ENCODE data around the gene SOX9. TPM values are rescaled to one million over a fixed set of nuclear protein-coding genes. Genes with fewer than 3 reads are reported as not detected.

The SOX9 gene
- polyA plus RNA-seq, 1 donor, result 48.0 TPM

GRCh38 chr17:72158895-72159885, 38.4 kb downstream of the SOX9 start:
- Histone ChIP-seq H3K27ac (ENCODE audit: low read length) (no peak overlapping the region), H3K27me3 (ENCODE audit: control insufficient read depth, insufficient read depth, low read length) (no peaks in the 10 kb centered on the region), H3K36me3 (ENCODE audit: control insufficient read depth, insufficient read depth, low read length) (no peaks in the 10 kb centered on the region), H3K9me3 (ENCODE audit: control insufficient read depth, low read depth, low read length) (no peaks in the 10 kb centered on the region), H3K4me1 (ENCODE audit: control insufficient read depth, insufficient read depth, low read length) (no peaks in the 10 kb centered on the region), H3K4me3 (ENCODE audit: low read length) (no peak overlapping the region)
- DNase-seq, result no peak
- no CpG with 5 or more reads among the region's 15 CpGs for WGBS (ENCODE audit: insufficient coverage, low lambda C conversion rate)

GRCh38 chr17:72162569-72162968, 41.7 kb downstream of the SOX9 start:
- WGBS (ENCODE audit: insufficient coverage, low lambda C conversion rate), result 93% methylated on average over 2 of the region's 2 CpGs
- DNase-seq, result no peak
- Histone ChIP-seq H3K27me3 (ENCODE audit: control insufficient read depth, insufficient read depth, low read length) (no peaks in the 10 kb centered on the region), H3K4me1 (ENCODE audit: control insufficient read depth, insufficient read depth, low read length) (no peaks in the 10 kb centered on the region), H3K36me3 (ENCODE audit: control insufficient read depth, insufficient read depth, low read length) (no peaks in the 10 kb centered on the region), H3K4me3 (ENCODE audit: low read length) (no peak overlapping the region), H3K27ac (ENCODE audit: low read length) (no peak overlapping the region), H3K9me3 (ENCODE audit: control insufficient read depth, low read depth, low read length) (no peaks in the 10 kb centered on the region)

GRCh38 chr17:72163474-72163873, 42.7 kb downstream of the SOX9 start:
- WGBS (ENCODE audit: insufficient coverage, low lambda C conversion rate), result 100% methylated on average over 1 of the region's 2 CpGs
- Histone ChIP-seq H3K27ac (ENCODE audit: low read length) (no peak overlapping the region), H3K9me3 (ENCODE audit: control insufficient read depth, low read depth, low read length) (no peaks in the 10 kb centered on the region), H3K27me3 (ENCODE audit: control insufficient read depth, insufficient read depth, low read length) (no peaks in the 10 kb centered on the region), H3K36me3 (ENCODE audit: control insufficient read depth, insufficient read depth, low read length) (no peaks in the 10 kb centered on the region), H3K4me3 (ENCODE audit: low read length) (no peak overlapping the region), H3K4me1 (ENCODE audit: control insufficient read depth, insufficient read depth, low read length) (no peaks in the 10 kb centered on the region)
- DNase-seq, result no peak

GRCh38 chr17:72164158-72164739, 43.4 kb downstream of the SOX9 start:
- no peaks in the 10 kb centered on the region for H3K27me3 ChIP-seq (ENCODE audit: control insufficient read depth, insufficient read depth, low read length)
- H3K4me3 ChIP-seq (ENCODE audit: low read length), result no peak overlapping the region
- no peaks in the 10 kb centered on the region for H3K36me3 ChIP-seq (ENCODE audit: control insufficient read depth, insufficient read depth, low read length)
- no peaks in the 10 kb centered on the region for H3K9me3 ChIP-seq (ENCODE audit: control insufficient read depth, low read depth, low read length)
- no peaks in the 10 kb centered on the region for H3K4me1 ChIP-seq (ENCODE audit: control insufficient read depth, insufficient read depth, low read length)
- H3K27ac ChIP-seq (ENCODE audit: low read length), result no peak overlapping the region
- WGBS (ENCODE audit: insufficient coverage, low lambda C conversion rate), result no CpG with 5 or more reads among the region's 3 CpGs
- DNase-seq, result no peak

GRCh38 chr17:72165192-72165866, 44.5 kb downstream of the SOX9 start:
- DNase-seq, result no peak
- Histone ChIP-seq H3K27me3 (ENCODE audit: control insufficient read depth, insufficient read depth, low read length) (no peaks in the 10 kb centered on the region), H3K4me3 (ENCODE audit: low read length) (no peak overlapping the region), H3K36me3 (ENCODE audit: control insufficient read depth, insufficient read depth, low read length) (no peaks in the 10 kb centered on the region), H3K9me3 (ENCODE audit: control insufficient read depth, low read depth, low read length) (no peaks in the 10 kb centered on the region), H3K27ac (ENCODE audit: low read length) (no peak overlapping the region), H3K4me1 (ENCODE audit: control insufficient read depth, insufficient read depth, low read length) (no peaks in the 10 kb centered on the region)
- WGBS (ENCODE audit: insufficient coverage, low lambda C conversion rate), result 75% methylated on average over 2 of the region's 9 CpGs

- H3K36me3 ChIP-seq (ENCODE audit: control insufficient read depth, insufficient read depth, low read length), result no peaks in the 10 kb centered on the region
- H3K4me3 ChIP-seq (ENCODE audit: low read length), result no peak overlapping the region
- WGBS (ENCODE audit: insufficient coverage, low lambda C conversion rate), result no CpG with 5 or more reads among the region's 12 CpGs
- no peaks in the 10 kb centered on the region for H3K9me3 ChIP-seq (ENCODE audit: control insufficient read depth, low read depth, low read length)
- no peak overlapping the region for H3K27ac ChIP-seq (ENCODE audit: low read length)
- H3K4me1 ChIP-seq (ENCODE audit: control insufficient read depth, insufficient read depth, low read length), result no peaks in the 10 kb centered on the region
- no peak for DNase-seq
- no peaks in the 10 kb centered on the region for H3K27me3 ChIP-seq (ENCODE audit: control insufficient read depth, insufficient read depth, low read length)
Measured at GRCh38 chr17:72165867-72166439, 45.1 kb downstream of the SOX9 start.

- Histone ChIP-seq H3K27me3 (ENCODE audit: control insufficient read depth, insufficient read depth, low read length) (no peaks in the 10 kb centered on the region), H3K9me3 (ENCODE audit: control insufficient read depth, low read depth, low read length) (no peaks in the 10 kb centered on the region), H3K36me3 (ENCODE audit: control insufficient read depth, insufficient read depth, low read length) (no peaks in the 10 kb centered on the region), H3K27ac (ENCODE audit: low read length) (no peak overlapping the region), H3K4me1 (ENCODE audit: control insufficient read depth, insufficient read depth, low read length) (no peaks in the 10 kb centered on the region), H3K4me3 (ENCODE audit: low read length) (no peak overlapping the region)
- no peak for DNase-seq
- no CpG with 5 or more reads among the region's 2 CpGs for WGBS (ENCODE audit: insufficient coverage, low lambda C conversion rate)
Measured at GRCh38 chr17:72167593-72167992, 46.8 kb downstream of the SOX9 start.

- peaks cover 3% of the 10 kb centered on the region for H3K4me1 ChIP-seq (ENCODE audit: control insufficient read depth, insufficient read depth, low read length)
- H3K27ac ChIP-seq (ENCODE audit: low read length), result no peak overlapping the region
- H3K36me3 ChIP-seq (ENCODE audit: control insufficient read depth, insufficient read depth, low read length), result no peaks in the 10 kb centered on the region
- 77% methylated on average over 2 of the region's 4 CpGs for WGBS (ENCODE audit: insufficient coverage, low lambda C conversion rate)
- no peaks in the 10 kb centered on the region for H3K27me3 ChIP-seq (ENCODE audit: control insufficient read depth, insufficient read depth, low read length)
- no peak overlapping the region for H3K4me3 ChIP-seq (ENCODE audit: low read length)
- H3K9me3 ChIP-seq (ENCODE audit: control insufficient read depth, low read depth, low read length), result no peaks in the 10 kb centered on the region
- DNase-seq, result no peak
Measured at GRCh38 chr17:72169823-72170222, 49.0 kb downstream of the SOX9 start.

GRCh38 chr17:72171703-72172667, 51.2 kb downstream of the SOX9 start:
- H3K4me3 ChIP-seq (ENCODE audit: low read length), result no peak overlapping the region
- peaks cover 14% of the 10 kb centered on the region for H3K4me1 ChIP-seq (ENCODE audit: control insufficient read depth, insufficient read depth, low read length)
- H3K27ac ChIP-seq (ENCODE audit: low read length), result no peak overlapping the region
- H3K27me3 ChIP-seq (ENCODE audit: control insufficient read depth, insufficient read depth, low read length), result no peaks in the 10 kb centered on the region
- H3K36me3 ChIP-seq (ENCODE audit: control insufficient read depth, insufficient read depth, low read length), result no peaks in the 10 kb centered on the region
- 92% methylated on average over 2 of the region's 7 CpGs for WGBS (ENCODE audit: insufficient coverage, low lambda C conversion rate)
- H3K9me3 ChIP-seq (ENCODE audit: control insufficient read depth, low read depth, low read length), result no peaks in the 10 kb centered on the region
- no peak for DNase-seq

All from large intestine (tissue), 3 donors.